Activated CD8-positive, alpha-beta T cell treated with anti-CD3 and anti-CD28 coated beads for 36 hours (primary cell): ENCODE measurements around the gene PLEKHA4. TPM values are rescaled to one million over a fixed set of nuclear protein-coding genes. Genes with fewer than 3 reads are reported as not detected.
A peak's percentile ranks its signal among the peaks of the same experiment; 100 is the strongest.

Experiments used
- ATAC-seq: fragments of 200-7000 bp; cut with Tn5 transposase; one replicate; pipeline ENCODE4 v1.10.0; 2021; ENCODE audit warnings: mild to moderate bottlenecking, moderate library complexity
- CTCF ChIA-PET: fragments of 350-600 bp; sonication (Branson Sonifier 250); formaldehyde crosslinking; loops from one replicate; lab custom pipeline; 2021; ENCODE audit warnings: antibody characterized with exemption; lab: Charles Lee
- POLR2A ChIA-PET: fragments of 350-600 bp; sonication (Branson Sonifier 250); formaldehyde crosslinking; loops from one replicate; lab custom pipeline; 2021; ENCODE audit warnings: antibody characterized with exemption; lab: Charles Lee
- DNase-seq: peaks from one replicate; pipeline ENCODE4 v3.0.0-alpha.2; 2020
- H3K27ac Mint-ChIP-seq: one replicate; pipeline ENCODE4 v1.8.0; 2021; ENCODE audit warnings: mild to moderate bottlenecking, mixed read lengths
- H3K27me3 Mint-ChIP-seq: one replicate; pipeline ENCODE4 v1.8.0; 2021; ENCODE audit warnings: mixed read lengths
- H3K36me3 Mint-ChIP-seq: one replicate; pipeline ENCODE4 v1.8.0; 2021; ENCODE audit warnings: low read depth, mixed read lengths
- H3K4me1 Mint-ChIP-seq: one replicate; pipeline ENCODE4 v1.8.0; 2021; ENCODE audit warnings: low read depth, mixed read lengths
- H3K4me3 Mint-ChIP-seq: one replicate; pipeline ENCODE4 v1.8.0; 2021; ENCODE audit warnings: mild to moderate bottlenecking, moderate library complexity, mixed read lengths
- H3K9me3 Mint-ChIP-seq: one replicate; pipeline ENCODE4 v1.8.0; 2021; ENCODE audit warnings: mixed read lengths
- intact Hi-C: fragments of 100-400 bp; cut with micrococcal nuclease; formaldehyde crosslinking; loops from one replicate; pipeline ENCODE4 v1.10.0; 2022
- total RNA-seq, 2 experiments: library from RNA; stranded (reverse); gene quantifications; one replicate each; pipeline ENCODE4 v1.2.3, GENCODE V29; 2021
- TF ChIP-seq, protein P1 (sequence below): fragments of 200-600 bp; IDR thresholded peaks from one replicate; pipeline ENCODE4 v1.8.0; 2022; ENCODE audit warnings: antibody characterized with exemption, mild to moderate bottlenecking

Gene PLEKHA4
- total RNA-seq, 2 experiments from 2014 or later = 9.4 to 9.7 TPM

DNA sequence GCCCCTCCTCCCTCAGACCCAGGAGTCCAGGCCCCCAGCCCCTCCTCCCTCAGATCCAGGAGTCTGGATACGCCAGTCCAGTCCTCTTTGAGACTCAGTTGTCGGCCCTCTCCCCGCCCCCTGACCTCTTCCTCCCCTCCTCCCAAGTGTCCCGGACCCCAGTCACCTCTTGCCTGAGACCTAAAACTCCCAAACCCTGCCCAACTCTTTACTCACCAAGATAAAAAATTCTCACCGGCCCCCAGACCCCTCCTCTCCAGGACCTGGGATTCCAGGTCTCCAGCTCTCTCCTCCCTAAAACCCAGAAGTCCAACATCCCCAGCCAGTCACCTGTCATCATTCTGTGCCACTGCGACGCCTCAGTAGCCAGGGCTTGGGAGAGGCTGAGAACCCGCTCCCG, 30.7 kb downstream of the PLEKHA4 start:
- no peak overlapping the region for H3K27ac Mint-ChIP-seq
- ChIA-PET POLR2A (interaction anchor here (2.2 kb wide), 1 partner anchor 50 kb away, joined by 5 read pairs; no protein-coding TSS in a partner anchor), CTCF (interaction anchor here (0.8 to 3.9 kb wide), 6 partner anchors 26 to 133 kb away, joined by 4 to 45 read pairs (median 12); no protein-coding TSS in a partner anchor)
- ATAC-seq = no peak
- TF ChIP-seq, protein P1, sequence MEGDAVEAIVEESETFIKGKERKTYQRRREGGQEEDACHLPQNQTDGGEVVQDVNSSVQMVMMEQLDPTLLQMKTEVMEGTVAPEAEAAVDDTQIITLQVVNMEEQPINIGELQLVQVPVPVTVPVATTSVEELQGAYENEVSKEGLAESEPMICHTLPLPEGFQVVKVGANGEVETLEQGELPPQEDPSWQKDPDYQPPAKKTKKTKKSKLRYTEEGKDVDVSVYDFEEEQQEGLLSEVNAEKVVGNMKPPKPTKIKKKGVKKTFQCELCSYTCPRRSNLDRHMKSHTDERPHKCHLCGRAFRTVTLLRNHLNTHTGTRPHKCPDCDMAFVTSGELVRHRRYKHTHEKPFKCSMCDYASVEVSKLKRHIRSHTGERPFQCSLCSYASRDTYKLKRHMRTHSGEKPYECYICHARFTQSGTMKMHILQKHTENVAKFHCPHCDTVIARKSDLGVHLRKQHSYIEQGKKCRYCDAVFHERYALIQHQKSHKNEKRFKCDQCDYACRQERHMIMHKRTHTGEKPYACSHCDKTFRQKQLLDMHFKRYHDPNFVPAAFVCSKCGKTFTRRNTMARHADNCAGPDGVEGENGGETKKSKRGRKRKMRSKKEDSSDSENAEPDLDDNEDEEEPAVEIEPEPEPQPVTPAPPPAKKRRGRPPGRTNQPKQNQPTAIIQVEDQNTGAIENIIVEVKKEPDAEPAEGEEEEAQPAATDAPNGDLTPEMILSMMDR = no peak
- intact Hi-C loops = no loop called here
- no peaks in the 10 kb centered on the region for H3K36me3 Mint-ChIP-seq
- H3K27me3 Mint-ChIP-seq = peaks cover 5% of the 10 kb centered on the region
- DNase-seq = no peak
- peaks cover 14% of the 10 kb centered on the region for H3K4me1 Mint-ChIP-seq
- peak overlapping the region; percentile 48 for H3K4me3 Mint-ChIP-seq
- H3K9me3 Mint-ChIP-seq = no peaks in the 10 kb centered on the region

DNA sequence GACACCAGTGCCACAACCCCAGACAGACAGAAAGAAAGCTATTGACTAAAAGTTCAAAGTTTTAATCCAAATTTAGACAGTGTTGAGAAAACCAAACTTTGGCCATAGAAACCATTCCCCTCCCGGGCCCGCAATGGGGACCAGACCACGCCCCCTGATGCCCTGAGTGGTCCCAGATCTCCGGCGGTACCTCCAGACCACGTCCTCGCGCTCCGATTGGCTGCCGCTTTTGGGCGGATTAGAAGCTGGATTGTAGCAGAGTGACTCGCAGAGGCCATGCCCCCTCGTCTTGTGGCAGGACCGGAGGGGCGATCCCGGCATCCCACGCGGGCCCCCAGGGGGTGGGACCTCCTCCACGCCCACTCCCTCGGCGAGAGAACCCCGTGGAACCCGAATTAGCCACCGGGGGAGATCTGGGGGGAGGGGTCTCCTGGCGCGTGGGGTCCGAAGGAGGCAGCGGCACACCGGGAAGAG, 31.3 kb downstream of the PLEKHA4 start:
- peak overlapping the region; percentile 78 for H3K27ac Mint-ChIP-seq
- intact Hi-C loops = no loop called here

DNA sequence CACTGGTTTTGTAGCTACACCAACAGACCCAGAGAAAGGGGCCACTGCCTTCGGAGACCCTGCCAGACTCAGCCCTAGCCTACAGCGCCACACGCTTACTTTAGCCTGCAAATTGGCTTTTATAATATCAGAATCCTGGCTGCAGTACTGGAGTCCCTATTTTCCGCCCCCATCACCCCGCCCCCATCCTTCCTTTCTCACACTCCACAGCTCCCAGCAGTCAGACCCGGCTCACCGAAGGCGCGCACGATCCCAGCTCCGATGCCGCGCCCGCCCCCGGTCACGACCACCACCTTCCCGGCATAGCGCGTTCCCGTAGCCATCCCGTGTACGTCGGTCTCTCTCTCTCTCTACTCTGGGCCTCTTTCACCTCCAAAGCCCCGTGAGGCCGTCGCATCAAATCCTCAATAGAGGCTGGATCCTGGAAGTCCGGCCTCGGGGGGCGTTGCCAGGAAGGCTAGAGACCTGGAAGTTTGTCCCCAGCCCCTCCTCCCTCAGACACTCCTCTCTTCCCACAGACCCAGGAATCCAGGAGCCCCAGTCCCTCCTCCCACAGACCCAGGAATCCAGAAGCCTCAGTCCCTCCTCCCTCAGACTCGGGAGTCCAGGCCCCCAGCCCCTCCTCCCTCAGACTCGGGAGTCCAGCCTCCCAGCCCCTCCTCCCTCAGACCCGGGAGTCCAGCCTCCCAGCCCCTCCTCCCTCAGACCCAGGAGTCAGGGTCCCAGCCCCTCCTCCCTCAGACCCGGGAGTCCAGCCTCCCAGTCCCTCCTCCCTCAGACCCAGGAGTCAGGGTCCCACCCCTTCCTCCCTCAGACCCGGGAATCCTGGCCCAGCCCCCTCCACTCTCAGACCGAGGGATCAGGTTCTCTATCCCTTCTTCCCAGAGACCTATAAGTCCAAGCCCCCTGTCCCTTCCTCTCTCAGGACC, 32.1 kb downstream of the PLEKHA4 start, which contains the start of gene HSD17B14:
Gene HSD17B14 (minus strand): TSS at position 403 of the 929 bp plus-strand sequence. CDS start 80 bp downstream, at position 323.
- ATAC-seq = no peak
- POLR2A ChIA-PET = interaction anchor here (0.8 to 2.2 kb wide), 4 partner anchors 35 to 48 kb away, joined by 3 to 5 read pairs (median 4); partner anchors contain the start of gene PPP1R15A
- peak within 1 kb of the TSS; percentile 78 for H3K4me3 Mint-ChIP-seq
- H3K27me3 Mint-ChIP-seq = peaks cover 5% of the 10 kb centered on the region
- peaks cover 14% of the 10 kb centered on the region for H3K4me1 Mint-ChIP-seq
- peak; percentile 37 for DNase-seq
- no peaks in the 10 kb centered on the region for H3K36me3 Mint-ChIP-seq
- H3K9me3 Mint-ChIP-seq = no peaks in the 10 kb centered on the region
- peak within 1 kb of the TSS; percentile 86 for H3K27ac Mint-ChIP-seq
- CTCF ChIA-PET = interaction anchor here (0.7 to 3.9 kb wide), 24 partner anchors 9 to 190 kb away, joined by 3 to 45 read pairs (median 4); partner anchors contain the start of gene CA11
- intact Hi-C loops = no loop called here
- TF ChIP-seq, protein P1 = no peak

More for the DNA sequence above, 31.3 kb downstream of the PLEKHA4 start:
- H3K9me3 Mint-ChIP-seq = no peaks in the 10 kb centered on the region
- CTCF ChIA-PET = interaction anchor here (0.8 to 3.9 kb wide), 11 partner anchors 25 to 137 kb away, joined by 3 to 45 read pairs (median 7); no protein-coding TSS in a partner anchor
- TF ChIP-seq, protein P1 = no peak
- peak; percentile 91 for ATAC-seq
- peak; percentile 94 for DNase-seq
- POLR2A ChIA-PET = interaction anchor here (0.8 to 2.2 kb wide), 3 partner anchors 35 to 49 kb away, joined by 3 to 5 read pairs (median 4); partner anchors contain the start of gene PPP1R15A
- H3K27me3 Mint-ChIP-seq = peaks cover 5% of the 10 kb centered on the region
- H3K4me1 Mint-ChIP-seq = peaks cover 14% of the 10 kb centered on the region
- H3K36me3 Mint-ChIP-seq = no peaks in the 10 kb centered on the region
- H3K4me3 Mint-ChIP-seq = peak overlapping the region; percentile 78

DNA sequence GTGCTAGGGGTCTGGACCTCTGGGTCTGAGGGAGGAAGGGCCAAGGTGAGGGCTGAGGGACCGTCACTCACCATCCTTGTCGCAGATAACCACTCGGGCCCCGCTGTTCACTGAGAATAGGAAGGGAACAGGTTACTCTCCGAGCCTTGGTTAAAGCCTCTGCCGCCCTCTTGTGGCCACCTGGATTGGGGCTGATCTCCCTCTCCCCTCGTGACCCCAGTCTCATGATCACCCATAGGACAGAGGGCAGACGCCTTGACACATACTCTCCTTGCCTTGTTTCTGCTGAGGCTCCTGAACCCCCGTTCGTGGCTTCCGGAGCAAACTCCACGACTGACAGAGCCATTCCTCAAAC, 32.7 kb downstream of the PLEKHA4 start:
- DNase-seq (peak; percentile 100), ATAC-seq (peak; percentile 88)
- Mint-ChIP-seq H3K27ac (peak overlapping the region; percentile 86), H3K4me1 (peaks cover 14% of the 10 kb centered on the region), H3K36me3 (no peaks in the 10 kb centered on the region), H3K27me3 (peaks cover 5% of the 10 kb centered on the region), H3K4me3 (peak overlapping the region; percentile 78), H3K9me3 (no peaks in the 10 kb centered on the region)
- ChIA-PET CTCF (interaction anchor here (0.7 to 3.9 kb wide), 22 partner anchors 10 to 190 kb away, joined by 3 to 45 read pairs (median 4); partner anchors contain the start of gene CA11), POLR2A (interaction anchor here (0.8 to 1.7 kb wide), 2 partner anchors 36 to 41 kb away, joined by 3 to 4 read pairs; partner anchors contain the start of gene PPP1R15A)
- TF ChIP-seq, protein P1 = peak; percentile 70
- intact Hi-C loops = loop anchor here (2.0 kb wide), 1 partner anchor 41 kb away; no protein-coding TSS in a partner anchor
